Measurements from ENCODE around the gene EML5. TPM values are rescaled to one million over a fixed set of nuclear protein-coding genes. Genes with fewer than 3 reads are reported as not detected.
"Not testable (repeated sequence)": the region's sequence is repeated elsewhere in the genome, so short reads cannot be mapped to it uniquely, and the experiment has no call there.

EML5 gene
- total and polyA plus RNA-seq, 2 of the 13 experiments (the other 11 are each of a cell fraction or from before 2014, with no cell fraction given), result 0.11 TPM; not detected in 1

GRCh38 chr14:88789573-88789972, 3.2 kb downstream of the EML5 start:
- H3K9ac ChIP-seq (ENCODE audit: insufficient read depth, low read depth, low read length); H3K79me2 ChIP-seq (ENCODE audit: insufficient read depth, low read length); CTCF ChIA-PET (ENCODE audit: low intra/inter-chr PET ratio, low total read pairs); intact Hi-C loops (cut with micrococcal nuclease; ENCODE audit: unreplicated experiment); DNase-seq (ENCODE audit: low spot score); H3K4me3 ChIP-seq (replicated peaks in 1 of 3; ENCODE audit: insufficient read depth in 1 of 3, low read depth in 2 of 3, low read length in 3 of 3); BruUV-seq (replicated peaks); H3K4me2 ChIP-seq (ENCODE audit: low read depth, low read length); ATAC-seq; H4K20me1 ChIP-seq (ENCODE audit: insufficient read depth, low read length); H3K9me3 ChIP-seq (ENCODE audit: low read length); H3K36me3 ChIP-seq (replicated peaks in 1 of 2; ENCODE audit: control insufficient read depth in 1 of 2, insufficient read depth in 2 of 2, low read length in 2 of 2); H2AFZ ChIP-seq (ENCODE audit: low read length); FAIRE-seq; POLR2A ChIA-PET; H3K27ac ChIP-seq (ENCODE audit: extremely low read length, insufficient read depth, low read length); in situ Hi-C loops (cut with HindIII; ENCODE audit: extremely low pct_ligation_motif_present, low pct_unique_long_range_greater_than_20kb): not testable (repeated sequence)
- peaks cover 11% of the 10 kb centered on the region; the same call in 1 of the 2 replicates for H3K4me1 ChIP-seq (ENCODE audit: insufficient read depth, low read length)
- H3K27me3 ChIP-seq (ENCODE audit: control insufficient read depth in 1 of 2, insufficient read depth in 2 of 2, low read length in 2 of 2), result peaks cover 4 to 24% of the 10 kb centered on the region in 2 experiments

- FAIRE-seq (no peak), DNase-seq (ENCODE audit: low spot score) (no peak), ATAC-seq (no peak)
- H3K27me3 ChIP-seq (ENCODE audit: control insufficient read depth in 1 of 2, insufficient read depth in 2 of 2, low read length in 2 of 2), result peaks cover 0 to 8% of the 10 kb centered on the region in 2 experiments; a peak in 3 of 5 replicates
- no peaks in the 10 kb centered on the region for H3K36me3 ChIP-seq (replicated peaks in 1 of 2; ENCODE audit: control insufficient read depth in 1 of 2, insufficient read depth in 2 of 2, low read length in 2 of 2)
- H3K9me3 ChIP-seq (ENCODE audit: low read length), result peaks cover 6% of the 10 kb centered on the region; the same call in 1 of the 2 replicates
- no peak overlapping the region for H3K9ac ChIP-seq (ENCODE audit: insufficient read depth, low read depth, low read length)
- in situ Hi-C loops (cut with HindIII; ENCODE audit: extremely low pct_ligation_motif_present, low pct_unique_long_range_greater_than_20kb) (no loop called here), intact Hi-C loops (cut with micrococcal nuclease; ENCODE audit: unreplicated experiment) (no loop called here)
- no peak overlapping the region for H2AFZ ChIP-seq (ENCODE audit: low read length)
- CTCF ChIA-PET (ENCODE audit: low intra/inter-chr PET ratio, low total read pairs), result no interaction called here
- H4K20me1 ChIP-seq (ENCODE audit: insufficient read depth, low read length), result no peaks in the 10 kb centered on the region
- H3K79me2 ChIP-seq (ENCODE audit: insufficient read depth, low read length), result no peaks in the 10 kb centered on the region
- H3K27ac ChIP-seq (ENCODE audit: extremely low read length, insufficient read depth, low read length), result no peak overlapping the region
- WGBS (ENCODE audit: low lambda C conversion rate), result 26% methylated on average over 4 of the region's 4 CpGs
- POLR2A ChIA-PET, result no interaction called here
- no peak overlapping the region for H3K4me3 ChIP-seq (replicated peaks in 1 of 3; ENCODE audit: insufficient read depth in 1 of 3, low read depth in 2 of 3, low read length in 3 of 3)
- no peaks in the 10 kb centered on the region for H3K4me1 ChIP-seq (ENCODE audit: insufficient read depth, low read length)
- no peak overlapping the region for H3K4me2 ChIP-seq (ENCODE audit: low read depth, low read length)
- BruUV-seq (replicated peaks), result no TSS peak
- TF ChIP-seq MTA1 (CRISPR knock-in tag; IDR thresholded peaks at IDR 0.05; ENCODE audit: borderline replicate concordance) (no peak), STAG1 (CRISPR knock-in tag; IDR thresholded peaks at IDR 0.05) (no peak), ZNF674 (CRISPR knock-in tag; IDR thresholded peaks at IDR 0.05; ENCODE audit: low read depth) (no peak), ZNF33A (CRISPR knock-in tag; IDR thresholded peaks at IDR 0.05; ENCODE audit: borderline replicate concordance) (no peak), ZNF709 (CRISPR knock-in tag; IDR thresholded peaks at IDR 0.05) (no peak), ZNF646 (CRISPR knock-in tag; IDR thresholded peaks at IDR 0.05) (no peak), ZNF639 (CRISPR knock-in tag; conservative IDR thresholded peaks at IDR 0.05) (no peak), ZSCAN20 (CRISPR knock-in tag; IDR thresholded peaks at IDR 0.05; ENCODE audit: borderline replicate concordance) (no peak), HNRNPL (IDR thresholded peaks at IDR 0.05; ENCODE audit: low read depth, low read length) (no peak), CENPBD1 (CRISPR knock-in tag; IDR thresholded peaks at IDR 0.05; ENCODE audit: borderline replicate concordance, low read depth) (no peak), RBM22 (optimal IDR thresholded peaks at IDR 0.05; ENCODE audit: low read length) (no peak)
Observed at GRCh38 chr14:88786715-88787114, 6.0 kb downstream of the EML5 start.
